Stimulated activated CD8-positive, alpha-beta memory T cell treated with anti-CD3 and anti-CD28 coated beads, Interleukin-4, amount 100 ng/mL, for 24 hours (primary cell): ENCODE measurements around the gene CDH26.

Experiments
- DNase-seq: peaks from one replicate; pipeline ENCODE4 v3.0.0-alpha.2; 2020; ENCODE audit warnings: low read depth

CDH26 gene

DNA sequence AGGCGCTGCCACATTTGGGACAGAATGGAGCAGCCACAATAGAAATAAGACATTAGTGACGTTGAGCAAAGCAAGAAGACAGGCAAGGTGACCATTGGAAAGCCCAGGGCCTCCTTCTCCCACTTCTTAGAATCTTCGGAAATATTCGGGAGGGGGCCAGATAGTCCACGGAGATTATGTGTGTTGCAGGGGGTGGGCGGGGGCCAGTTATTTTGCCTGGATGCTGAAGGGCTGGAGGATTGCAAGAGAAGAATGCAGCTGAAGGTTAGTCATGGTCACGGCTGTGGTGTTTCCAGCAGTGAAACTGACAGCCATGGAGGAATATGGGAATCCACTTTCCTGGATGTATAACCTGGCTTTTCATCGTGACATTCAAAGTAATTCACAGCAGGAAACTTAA, 88.6 kb downstream of the CDH26 start:
- DNase-seq: no peak

DNA sequence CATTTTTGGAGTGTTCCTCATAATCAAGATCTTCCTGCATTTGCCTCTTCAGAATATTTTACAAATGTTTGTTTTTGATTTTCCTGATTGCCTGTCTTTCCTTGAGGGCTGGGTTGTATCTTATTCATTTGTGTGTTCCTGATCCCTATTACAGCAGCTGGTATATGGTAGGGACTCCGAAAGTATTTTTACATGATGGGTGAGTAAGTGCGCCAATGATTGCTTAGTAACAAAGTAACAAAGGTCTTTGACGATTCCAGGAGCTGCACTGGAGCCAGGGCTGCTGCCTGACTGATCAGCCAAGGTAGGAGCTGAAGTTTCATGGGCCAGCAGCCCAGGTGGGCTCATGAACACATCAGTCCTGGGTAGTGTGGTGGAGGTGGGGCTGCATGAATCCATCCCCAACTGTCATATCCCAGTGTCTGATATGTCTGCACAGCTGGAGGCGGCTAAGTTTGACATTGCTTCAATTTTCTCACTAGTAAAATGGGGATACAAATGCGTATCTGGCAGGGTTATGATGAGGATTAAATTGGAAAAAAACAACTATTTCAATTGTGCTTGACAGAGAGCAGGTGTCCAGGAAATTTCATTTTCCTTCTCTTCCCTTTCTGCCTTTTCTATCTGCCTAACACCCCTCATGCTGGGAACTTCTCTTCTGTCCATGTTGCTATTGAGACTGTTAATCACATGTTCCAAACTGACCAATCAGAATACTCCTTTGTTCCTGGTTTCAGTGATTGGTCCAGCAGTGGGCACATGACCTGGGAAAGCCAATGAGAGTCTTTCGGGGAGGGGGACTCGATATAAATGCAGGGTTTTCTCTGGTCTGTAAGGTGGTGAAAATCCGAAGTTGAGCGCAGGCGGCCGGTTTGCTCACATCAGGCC, 90.7 kb downstream of the CDH26 start:
- no peak for DNase-seq

DNA sequence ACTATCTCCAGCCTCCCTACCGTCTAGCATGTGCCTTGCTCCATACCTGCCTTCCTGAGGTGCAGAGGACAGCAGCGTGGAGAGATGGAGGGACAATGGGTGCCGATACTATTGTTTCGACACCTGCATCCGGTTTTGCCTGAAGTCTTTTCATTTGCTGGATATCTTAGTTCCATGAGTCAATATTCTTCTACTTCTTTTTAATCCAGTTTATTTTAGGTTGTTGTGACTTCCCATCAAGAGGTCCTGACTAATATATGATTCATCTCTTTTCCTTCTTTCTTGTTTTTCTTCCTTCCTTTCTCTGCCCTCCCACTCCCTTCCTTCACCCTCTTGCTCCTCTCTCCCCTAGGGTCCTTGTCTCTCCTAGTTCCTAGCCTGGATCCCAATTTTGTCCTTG, 91.4 kb downstream of the CDH26 start:
- DNase-seq: no peak

DNA sequence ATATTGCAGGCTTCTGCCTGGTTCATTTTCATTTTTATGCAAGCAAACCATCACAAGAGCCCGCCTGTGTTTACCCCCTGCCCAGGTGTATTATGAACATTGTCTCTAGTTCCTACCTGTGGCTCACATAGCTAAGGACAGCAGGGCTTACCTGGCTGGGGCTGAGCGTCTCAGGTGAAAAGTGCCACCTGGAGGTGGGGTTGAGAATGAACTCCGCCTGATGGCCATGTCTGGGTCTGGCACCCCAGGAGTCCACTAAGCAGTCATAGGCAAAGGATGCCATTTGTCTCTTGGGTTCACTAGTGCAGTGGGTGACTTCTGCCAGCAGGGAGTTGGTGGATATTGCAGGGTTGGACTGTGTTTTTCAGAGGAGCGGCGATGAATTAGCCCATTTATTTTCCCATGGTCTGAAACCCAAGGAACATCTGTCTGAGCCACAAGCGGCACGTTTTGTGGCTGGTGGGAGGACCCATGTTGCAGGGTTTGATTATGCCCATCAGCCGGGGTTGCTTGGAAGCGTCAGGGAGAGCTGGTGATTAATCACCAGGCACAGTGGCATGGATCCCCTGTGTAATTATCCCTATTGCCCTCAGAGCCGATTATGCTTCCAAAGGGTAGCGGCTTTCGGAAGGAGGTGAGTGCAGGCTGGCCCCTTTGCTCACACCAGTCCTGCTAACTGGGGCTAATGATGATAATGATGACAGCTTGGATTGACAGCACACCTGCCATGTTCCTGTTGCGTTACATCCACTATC, 92.1 kb downstream of the CDH26 start:
- DNase-seq: no peak

DNA sequence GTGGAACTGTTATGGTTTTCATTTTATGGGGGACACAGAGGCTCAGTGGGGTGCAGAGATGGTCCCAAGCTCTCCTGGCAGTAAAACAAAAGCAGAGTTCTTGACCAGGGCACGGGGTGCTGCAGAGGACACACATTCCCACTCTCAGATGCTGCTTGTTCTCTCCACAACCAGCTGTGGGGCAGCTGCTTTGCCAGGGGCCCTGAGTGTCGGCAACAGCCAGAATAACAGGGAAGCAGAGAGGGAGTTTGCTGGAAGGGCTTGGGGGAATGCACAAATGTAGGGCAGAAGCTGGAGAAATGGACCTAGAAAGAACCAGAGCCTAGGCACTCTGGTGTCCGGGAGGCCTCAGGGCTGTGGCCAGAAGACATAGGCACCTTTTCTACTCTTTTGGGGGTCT, 93.7 kb downstream of the CDH26 start:
- DNase-seq: no peak

DNA sequence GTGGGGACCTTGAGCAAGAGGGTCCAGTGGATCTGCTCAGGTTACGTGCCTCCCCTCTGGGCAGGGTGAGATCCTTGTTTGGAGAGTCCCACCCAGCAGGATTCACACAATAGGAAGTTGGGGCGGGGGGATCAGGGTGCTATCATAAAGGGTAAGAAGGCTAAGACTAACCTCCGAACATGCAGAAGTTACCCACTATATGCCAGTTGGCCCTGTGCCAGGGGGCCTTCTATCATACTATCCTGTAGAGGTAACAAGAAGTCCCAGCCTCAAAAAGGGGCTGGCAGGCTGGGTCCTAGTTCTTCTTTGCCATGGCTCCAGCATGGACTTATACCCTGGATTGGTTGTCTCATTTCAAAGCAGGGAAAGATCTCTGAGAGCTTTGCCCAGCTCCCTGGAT, 94.1 kb downstream of the CDH26 start:
- no peak for DNase-seq

DNA sequence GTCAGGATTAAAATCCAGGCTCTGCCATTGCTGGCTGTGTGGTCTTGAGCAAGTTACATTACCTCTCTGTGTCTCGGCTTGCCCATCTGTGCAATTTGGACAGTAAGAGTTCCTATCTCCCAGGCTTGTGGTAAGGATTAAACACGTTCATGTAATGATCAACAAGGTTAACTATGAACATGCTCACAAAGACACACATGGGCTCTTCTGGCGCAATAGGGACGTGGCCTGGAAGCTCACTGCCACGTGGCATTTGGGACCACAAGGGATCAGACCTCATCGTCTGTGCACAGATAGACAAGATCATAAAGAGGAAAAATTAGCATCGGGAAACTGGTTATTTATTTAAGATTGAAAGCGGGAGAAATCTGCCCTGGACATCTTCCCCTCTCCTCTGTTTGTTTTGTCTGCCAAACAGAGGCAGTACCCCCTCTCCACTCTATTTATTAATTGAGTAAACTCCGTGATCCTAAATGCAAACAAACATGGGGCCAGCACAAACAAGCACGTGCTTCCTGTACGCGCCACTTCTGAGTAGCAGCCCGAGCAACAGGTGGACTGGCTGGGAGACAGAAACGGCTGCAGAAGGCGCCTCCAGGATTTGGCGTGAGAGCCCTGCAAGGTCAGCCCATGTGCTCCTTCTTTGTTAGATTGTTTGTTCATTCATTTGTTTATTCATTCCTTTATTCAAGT, 95.0 kb downstream of the CDH26 start:
- no peak for DNase-seq

DNA sequence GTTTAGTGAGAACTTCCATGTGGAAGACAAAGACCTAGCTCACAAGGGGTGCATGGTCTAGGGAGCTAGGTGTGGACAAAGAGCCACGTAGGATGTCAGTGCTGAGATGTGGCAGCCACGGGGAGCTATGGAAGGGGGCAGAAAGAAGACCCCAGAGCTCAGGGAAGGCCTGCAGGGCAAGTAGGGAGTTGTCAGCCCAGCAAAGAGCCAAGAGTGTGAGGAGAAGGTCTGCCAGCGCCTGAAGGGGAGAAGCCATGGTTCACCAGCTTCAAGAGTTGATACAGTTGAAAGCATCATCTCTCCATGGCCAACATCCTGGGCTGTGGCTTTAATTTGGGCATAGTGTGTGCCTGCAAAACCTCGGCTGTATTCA, 95.6 kb downstream of the CDH26 start:
- DNase-seq: no peak

DNA sequence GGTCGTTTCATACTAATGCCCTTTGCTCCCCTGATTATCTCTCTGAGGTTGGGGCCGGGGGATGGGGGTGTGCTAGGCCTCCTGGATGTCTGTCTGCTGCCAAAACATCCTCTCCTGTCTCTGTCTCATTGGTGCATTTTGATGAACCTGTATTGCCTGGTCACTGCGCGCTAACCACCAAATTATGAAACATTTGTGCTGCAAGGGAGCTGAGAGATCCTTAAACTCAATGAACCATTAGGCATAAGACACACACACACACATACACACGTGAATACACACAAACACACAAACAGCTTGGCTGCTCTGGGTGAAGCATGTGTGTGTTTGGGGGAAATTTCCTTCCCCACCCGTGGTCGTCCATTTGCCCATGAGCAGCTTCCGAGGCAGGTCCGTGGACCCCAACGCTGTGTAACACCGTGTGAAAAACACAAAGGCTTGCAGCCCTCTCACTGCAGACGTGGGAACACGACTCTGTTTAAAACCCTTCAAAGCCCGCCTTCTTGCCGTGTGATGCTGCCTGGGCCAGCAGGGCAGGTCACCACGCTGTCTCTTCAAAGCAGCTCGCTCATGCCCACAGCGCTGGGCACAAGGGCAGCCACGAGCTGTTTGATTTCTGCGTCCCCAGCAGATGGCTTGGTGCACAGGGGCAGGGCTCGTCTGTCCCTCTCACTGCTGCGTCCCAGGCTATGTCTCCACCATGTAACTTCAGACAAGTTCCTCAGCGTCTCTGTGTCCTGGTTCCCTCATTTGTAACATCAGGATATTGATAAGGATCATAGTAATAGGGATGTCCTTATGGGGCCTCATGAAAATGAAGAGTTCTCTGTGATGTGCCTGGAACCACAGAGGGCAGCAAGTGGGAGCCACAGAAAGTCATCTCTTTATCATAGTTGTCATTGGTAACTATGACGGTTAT, 96.8 kb downstream of the CDH26 start:
- no peak for DNase-seq

DNA sequence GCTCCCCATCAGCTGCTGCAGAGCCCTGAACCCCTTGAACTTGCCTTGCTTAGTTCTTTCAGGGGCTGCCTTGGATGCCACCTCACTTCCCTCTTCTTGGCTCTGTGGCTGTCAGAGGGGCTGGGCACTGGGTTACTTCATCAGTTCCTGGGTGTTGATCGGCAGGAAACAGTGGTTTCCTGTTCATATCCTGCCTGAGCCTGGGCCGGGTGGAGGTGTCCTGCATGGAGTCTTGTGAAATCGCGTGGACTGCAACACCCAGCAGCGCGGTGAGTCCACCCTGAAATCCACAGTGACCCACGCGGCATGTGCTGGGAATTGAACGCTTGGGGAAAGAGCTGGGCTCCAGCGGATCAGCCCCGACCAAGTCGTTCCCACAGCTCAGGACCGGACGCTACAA, 97.5 kb downstream of the CDH26 start:
- no peak for DNase-seq

DNA sequence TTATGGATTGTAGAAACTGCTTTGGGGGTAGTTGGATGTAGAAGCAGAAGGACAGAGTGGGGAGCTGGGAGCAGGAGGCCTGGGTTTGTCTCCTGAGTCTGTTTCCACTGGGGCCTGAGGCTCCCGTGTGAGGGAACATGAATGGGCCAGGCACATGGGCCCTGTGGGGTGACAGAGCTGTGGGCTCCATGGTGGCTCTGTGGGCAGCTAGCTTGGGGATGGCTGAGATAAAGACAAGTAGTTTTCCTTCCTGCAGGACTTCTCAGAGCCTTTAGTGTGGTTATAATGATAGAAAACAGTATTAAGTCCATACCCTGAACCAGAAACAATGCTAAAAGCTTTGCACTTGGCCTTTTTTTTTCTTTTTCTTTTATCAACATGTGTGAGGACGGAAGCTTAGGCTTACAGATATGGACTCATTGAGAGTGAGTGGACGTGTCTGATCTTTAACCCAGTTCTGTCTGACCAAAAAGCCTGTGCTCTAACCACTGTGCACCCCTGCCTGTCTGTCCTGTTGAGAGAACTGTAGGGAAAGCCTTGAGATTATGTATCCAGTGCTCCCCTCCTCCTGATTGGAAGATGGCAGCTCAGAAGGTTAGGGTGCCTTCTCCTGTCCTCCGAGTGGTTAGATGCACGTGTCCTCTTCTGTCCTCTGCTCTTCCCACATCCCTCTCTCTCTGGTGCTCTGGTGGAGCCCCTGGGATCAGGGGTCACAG, 98.3 kb downstream of the CDH26 start:
- no peak for DNase-seq

DNA sequence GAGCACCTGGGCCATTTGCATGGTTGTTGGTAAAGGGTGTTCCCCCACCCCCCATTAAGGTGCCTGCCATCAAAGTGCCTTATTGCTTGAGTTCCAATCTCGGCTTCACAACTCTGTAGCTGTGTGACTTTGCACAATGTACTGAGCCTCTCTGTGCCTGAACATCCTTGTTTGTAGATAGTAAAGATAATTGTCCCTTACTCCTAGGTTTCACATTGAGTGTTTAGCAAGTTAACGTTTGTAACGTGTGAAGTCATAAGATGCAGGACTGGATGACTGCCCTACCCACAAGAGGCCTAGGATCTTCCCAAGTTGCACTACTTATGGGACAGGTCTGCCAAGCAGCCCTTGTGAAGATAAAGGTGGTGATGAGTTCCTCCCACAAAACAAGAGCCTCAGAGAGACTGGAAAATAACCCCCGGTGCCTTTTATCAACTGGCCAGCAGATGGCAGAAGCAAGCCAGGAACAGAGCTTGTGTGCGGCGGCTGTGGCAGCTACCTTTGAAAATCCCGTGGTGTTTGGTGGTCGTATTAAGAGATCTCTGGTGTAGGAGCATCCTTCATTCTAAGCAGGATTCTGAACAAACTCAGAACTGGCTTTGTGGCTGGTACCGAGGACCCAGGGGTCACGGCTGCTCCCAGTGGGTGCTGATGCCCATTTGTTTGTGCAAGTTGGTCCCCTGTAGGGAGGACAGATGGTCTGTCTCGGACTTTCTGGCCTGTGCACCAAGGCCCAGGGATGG, 99.1 kb downstream of the CDH26 start:
- peak; percentile 40 for DNase-seq

DNA sequence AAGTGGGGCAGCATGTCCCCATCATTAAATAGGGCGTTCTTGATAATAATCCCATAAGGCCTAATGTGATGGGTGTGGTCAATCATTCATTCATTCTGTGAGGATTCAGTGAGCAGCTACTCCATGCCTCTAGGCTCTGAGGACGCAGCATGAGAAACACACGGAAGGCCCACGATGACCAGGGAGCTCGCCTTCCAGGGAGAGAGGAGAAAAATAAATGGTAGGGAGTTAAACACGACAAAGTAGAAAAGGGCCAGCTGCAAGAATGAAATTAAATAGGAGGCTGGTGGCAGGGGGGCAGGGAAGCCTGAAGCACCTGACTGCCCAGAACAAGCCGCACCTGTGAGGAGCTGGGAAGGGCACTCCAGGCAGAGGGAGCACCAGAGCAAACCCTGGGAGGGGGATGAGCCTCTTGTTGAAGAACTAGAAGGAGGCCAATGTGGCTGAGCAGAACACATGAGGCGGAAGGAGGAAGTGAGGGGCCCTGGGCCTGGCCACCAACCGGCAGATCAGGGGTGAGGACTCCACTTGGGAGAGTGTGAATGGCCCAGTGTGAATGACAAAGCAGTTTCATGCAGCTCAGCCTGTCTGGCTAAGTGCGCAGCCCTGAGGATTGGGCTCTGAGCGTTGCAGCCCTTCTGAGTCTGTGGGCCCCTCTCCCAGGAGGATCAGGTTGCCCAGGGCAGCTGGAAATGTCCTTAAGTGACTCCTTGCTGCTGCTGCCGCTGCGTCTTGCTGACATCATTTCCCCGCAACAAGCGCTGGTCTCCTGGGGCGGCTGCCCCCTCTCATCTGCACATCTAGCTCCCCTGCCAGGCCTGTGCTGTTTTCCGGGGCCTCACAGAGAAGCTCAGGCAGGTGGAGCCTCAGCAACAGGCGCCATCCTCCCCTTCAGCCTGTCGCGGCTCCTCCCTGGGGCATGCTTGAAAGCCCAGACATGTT, 99.9 kb downstream of the CDH26 start:
- DNase-seq: no peak

DNA sequence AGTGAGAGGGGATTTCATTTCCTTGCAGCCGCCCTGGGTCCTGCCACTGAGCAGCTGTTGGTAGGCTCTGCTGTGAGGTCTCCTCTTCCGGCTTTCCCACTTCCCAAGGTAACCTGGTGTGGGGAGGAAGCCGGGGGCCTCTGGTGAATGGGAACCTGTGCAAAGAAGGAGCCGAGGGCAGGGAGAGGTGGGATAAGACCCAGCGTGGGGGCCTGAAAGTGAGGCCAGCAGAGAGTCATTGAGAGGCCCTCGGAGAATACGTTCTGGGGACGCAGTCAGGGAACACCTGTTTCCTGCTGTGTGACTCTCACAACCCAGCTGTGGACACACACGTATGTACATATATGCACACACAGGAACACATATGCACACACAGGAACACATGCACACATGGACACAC, 100.7 kb downstream of the CDH26 start:
- no peak for DNase-seq

DNA sequence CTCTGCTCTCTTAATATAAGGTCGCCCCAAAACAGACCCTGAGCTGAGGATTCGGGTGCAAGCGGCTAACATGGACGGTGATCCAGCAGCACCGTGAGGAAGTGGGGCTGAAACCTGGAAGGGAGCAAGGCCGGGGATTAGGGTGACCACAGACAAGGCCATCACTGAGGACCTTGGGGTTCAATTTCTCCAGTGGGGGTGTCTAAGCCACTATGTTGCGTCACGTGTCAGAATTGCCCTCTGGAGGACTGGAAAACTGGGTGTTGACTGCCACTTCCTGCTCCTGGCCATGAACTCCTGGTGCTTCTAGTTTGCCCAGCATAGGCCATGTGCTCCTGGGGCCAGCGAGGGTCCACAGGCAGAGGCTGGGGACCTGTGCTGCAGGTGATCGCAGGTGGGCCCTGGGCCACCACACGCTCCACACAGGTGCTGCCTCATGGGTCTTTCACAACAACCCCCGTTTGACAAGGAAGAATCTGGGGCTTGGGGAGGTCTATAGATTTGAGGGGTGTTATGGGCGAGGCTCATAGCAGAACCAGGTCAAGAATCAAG, 101.9 kb downstream of the CDH26 start:
- no peak for DNase-seq

DNA sequence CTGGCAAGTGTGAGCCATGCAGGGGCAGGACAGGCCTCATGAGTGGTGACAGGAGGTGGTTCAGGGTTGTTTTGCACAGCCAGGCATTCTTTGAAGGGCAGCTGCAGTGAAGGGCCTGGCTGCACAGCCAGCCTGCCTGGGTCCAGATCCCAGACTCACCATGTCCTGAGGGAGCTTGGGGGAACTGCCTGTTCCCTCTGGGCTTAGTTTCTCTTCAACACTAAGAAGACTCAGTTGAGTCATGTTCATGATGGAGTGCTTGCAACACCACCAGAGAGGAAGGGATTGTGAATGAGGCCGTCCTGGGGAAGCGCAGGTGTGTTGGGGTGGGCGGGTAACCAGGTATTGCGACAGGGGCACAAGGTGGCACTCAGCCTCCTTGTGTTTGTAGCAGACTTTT, 102.4 kb downstream of the CDH26 start:
- no peak for DNase-seq

DNA sequence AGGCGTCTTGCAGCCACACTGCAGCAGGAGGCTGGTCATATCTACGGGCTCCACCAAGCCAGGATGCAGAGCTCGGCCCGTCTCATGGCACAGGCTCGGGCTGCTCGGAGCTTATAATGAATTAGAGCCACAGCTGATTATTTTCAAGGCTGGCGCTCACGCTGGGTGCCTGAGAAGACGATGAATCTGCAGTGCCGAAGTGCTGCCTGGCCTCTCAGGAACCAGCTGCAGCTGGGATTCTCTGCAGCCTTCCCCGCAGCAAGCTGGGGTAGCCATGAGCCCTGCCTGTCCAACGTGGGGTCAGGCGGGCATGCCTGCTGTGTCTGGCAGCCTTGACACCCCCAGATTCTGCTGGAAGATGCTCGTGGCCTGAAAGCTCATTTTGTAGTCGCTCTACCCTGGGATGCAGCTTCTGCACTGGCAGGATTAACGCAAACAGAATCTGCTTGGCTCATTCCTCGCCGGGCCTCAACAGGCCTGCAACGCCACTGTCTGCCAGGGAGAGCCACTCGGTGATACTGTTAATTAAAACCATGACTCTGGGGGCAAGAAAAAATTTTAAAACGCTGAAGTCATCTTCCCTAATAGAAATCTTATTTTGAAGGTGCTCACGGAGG, 104.3 kb downstream of the CDH26 start:
- no peak for DNase-seq

DNA sequence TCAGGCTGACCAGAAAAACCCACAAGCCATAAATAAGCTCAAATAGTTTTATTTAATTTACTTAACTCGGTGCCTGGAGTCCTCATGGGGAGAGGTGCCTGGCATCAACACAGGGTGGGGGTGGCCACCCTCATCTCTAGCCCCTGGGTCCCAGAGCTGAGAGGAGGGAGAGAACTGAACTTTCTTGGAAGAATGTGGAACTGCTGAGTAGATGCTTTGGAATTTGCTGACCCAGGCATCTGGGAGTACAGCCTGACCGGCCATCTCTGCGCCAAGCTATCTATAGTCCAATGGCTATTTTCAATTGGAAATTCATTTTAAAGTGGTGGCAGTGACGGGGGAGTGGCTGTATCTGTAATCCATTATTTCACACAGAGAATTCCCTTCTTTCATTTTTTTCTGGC, 104.8 kb downstream of the CDH26 start:
- no peak for DNase-seq
